GM21515 (cell line): Measurements from ENCODE around the gene SEMA3G.

Source experiments
- ATAC-seq: cut with Tn5 transposase; IDR thresholded peaks from one replicate; pipeline ENCODE4 v1.9.1; 2021; ENCODE audit not compliant: unreplicated experiment

Gene SEMA3G

DNA sequence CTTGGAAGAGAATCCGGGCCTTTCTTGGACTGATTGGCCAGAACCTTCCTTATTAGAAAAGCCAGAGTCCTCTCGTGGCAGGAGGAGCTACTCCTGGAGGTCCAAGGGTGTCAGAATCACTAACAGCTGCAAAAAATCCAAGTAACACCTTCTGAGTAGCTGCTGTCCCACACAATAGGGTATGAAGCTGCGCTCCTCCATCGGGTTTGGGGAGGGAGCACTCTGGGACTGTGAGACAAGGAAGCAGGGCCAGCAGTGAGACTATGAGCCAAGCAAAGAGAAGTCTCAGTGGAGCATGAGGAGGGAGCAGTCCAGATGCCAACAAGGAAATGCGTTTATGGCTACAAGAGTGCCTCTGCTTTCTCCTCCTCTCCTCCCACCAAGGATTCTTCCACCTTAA, 21.7 kb downstream of the SEMA3G start:
- no peak for ATAC-seq

DNA sequence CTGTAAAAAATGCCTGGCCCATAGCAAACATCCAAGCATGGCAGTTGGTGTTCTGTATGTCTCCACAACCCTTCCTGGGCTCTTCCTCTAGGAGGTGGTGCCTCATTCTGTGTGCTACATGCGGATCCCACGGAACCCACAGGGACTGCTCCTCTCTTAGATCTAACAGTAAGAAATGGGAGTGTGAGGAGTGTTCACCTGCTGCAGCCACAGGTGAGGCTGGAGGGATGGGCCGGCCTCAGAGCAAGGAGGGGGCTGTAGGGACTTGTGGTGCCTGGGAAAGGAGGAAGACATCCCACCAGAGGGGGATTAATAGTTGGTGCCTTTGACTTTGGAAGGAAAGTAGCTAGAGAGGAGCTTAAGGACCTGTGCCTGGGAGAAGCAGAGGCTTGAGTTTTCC, 22.2 kb downstream of the SEMA3G start:
- no peak for ATAC-seq

DNA sequence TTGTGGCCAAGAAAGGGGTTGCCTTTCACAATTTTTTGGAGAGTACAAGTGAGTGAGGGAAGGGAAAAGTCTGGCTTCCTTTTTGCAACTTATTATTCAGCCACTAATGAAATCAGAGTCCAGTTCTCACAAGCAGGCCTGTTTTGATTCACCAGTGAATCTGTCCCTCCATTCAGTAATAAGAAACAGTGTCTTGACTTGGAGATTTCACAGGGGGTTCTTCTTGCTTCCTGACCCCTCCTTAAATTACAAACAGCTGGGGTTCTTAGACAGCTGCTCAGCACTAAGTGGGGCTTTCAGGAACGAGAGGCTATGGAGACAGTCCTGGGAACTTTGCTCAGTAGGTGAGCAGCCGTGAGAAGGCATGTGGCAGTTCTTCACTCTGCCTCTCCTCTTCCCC, 24.5 kb downstream of the SEMA3G start:
- ATAC-seq: no peak

DNA sequence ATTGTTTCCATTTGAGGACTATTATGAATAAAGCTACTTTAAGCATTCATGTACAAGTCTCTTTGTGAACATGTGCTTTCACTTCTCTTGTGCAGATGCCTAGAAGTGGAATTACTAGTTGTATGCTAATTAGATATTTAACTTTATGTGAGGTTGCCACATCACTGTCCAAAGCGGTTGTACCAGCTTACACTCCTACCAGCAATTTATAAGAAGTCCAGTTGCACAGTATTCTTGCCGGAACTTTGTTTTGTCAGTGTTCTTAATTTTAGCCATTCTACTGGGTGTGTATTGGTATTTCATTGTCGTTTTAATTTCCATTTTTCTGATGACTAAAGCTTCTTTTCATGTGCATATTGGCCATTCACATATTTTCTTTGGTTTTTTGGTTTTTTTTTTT, 29.1 kb downstream of the SEMA3G start:
- no peak for ATAC-seq

DNA sequence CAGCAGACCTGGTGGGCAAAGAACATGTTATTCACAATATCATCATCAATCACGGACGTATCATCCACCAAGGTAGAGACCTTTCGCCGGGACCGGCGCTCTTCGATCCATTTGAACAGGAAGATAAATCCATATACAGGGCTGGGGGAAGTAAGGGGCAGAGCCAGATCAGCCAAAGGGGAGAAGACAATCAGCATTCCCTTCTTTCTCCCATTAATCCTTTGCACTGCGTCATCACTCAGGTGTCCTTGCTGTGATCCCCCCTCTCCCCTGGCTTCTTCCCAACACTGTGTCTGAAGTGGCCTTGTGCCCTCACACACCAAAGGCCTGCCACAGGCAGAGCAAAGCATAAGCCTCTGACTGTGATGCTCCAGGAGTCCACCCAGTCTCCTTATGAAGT, 36.4 kb downstream of the SEMA3G start:
- ATAC-seq: no peak

DNA sequence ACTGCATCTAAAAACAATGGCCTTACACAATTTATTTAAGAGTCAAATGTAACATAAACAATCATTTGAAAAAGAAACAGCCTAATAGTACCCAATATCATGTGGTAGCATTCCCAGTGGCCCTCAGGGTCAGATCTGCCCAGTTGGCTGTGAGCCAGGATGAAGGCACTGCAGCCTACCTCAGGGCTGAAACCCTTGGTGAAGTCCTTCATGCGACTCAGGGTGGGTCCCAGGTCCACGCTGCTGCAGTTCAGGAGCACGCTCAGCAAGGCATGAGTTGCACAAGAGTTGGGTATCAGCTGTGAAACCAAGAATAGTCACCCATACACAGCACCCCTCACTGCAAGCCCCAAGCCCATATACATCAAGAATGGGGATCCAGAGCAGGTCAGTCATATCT, 37.1 kb downstream of the SEMA3G start:
- ATAC-seq: no peak

DNA sequence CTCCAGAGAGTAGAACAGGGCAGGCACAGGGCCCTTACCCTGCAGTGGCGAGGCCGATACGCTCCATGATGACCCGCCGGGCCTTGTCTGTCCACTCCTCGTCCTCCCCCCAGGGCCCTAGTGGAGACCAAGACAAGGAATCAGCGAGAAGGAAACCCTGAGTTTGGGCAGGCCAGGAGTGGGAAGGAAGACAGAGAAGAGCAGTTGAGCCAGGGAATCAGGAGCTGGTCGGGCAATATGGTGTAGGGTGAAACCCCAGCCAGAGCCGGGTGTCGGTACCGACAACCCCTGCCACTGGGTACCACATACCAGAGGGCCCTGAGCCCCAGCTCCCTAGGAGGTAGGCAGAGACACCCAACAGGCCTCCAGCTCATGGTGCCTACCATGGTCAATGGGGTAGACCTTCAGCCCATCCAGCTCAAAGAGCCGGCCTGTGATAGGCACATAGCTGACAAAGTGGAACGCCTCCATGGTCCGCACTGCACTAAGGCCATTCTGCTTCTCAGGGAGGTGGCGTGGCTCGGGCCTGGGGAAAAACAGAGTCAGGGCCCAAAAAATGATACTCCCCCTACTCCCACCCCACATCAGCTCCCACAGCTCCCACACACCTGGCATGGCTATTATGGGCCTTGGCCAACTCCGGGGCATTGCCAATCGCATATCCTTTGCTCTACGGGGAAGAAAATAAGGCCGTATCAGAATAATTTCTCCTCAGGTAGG, 38.0 kb downstream of the SEMA3G start:
- ATAC-seq: no peak

DNA sequence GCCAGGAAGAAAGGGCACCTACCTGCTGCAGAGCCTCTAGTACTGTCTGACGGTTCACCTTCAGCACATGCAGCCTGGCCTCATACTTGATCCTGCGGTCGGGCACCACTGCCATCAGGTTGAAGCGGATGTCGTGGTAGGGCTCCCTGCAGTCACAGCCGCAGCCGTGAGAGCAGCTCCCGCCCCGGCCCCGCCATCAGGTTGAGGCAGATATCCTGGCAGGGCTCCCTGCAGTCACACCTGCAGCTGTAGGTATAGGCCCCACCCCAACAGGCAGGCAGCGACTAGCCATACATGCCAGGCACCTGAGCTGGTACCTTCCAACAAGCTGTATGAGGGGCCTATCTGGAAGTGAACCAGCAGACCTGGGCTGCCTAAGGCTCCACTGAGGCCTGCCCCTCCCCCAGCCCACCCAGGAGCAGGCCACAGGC, 38.7 kb downstream of the SEMA3G start:
- no peak for ATAC-seq

DNA sequence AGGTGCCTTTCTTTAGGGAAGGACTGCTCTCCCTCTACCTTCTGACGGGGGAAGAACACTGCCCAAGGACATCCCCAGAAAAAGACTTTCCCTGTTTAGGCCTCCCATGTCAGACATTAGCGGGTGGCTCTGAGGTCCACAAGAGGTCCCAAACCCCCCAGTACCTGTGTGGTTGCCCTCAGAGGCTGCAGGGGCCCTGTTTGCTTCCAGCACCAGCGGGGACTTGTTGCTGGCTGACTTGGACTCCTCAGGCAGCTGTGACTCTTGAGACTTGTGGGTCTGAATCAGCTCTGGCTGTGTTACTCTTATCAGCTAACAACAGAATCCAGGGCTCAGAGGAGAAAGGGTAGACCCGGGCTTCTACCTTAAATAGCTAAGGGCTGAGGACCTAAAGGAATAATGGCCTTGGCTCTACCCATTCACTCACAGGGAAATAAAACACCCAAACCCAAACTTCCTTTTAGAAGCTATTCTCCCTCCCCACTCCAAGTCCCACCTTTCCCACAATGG, 39.2 kb downstream of the SEMA3G start:
- no peak for ATAC-seq

DNA sequence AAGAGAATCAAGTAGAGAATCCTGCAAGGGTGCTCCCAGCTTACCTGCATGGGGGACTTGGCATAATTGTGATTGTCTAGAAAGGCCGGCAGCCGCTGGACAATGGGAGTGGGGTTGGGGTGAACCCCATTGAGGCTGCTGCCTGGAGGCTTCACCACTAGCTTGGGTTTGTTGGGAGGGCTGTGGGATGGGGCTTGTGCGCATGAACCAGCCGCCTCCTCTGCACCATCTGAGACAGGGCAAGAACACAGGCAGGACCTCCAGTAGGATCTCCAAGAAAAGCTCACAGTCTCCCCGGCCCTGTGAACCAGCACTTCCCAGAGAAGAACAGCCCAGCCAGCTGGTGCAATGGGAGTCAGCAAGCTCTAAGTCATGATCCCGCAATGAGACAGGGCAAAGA, 39.8 kb downstream of the SEMA3G start:
- ATAC-seq: no peak

DNA sequence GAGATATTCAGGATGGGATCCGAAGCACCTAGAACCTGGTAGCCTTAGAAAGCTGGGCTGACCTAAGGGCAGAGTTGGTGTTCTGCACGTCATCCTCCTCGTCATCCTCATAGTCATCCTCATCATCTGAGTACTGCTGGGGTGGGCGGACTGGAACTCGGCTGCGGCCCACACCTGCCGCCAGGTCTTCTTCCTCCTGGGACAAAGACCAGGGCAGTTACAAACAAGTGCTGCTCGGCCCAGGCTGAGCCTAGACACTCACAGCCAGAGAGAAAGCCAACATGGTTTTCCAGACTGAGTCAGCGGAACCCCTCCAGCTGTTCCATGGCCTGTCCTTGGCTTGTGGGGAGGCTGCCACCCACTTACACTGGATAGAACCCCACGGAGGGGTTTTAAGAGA, 40.5 kb downstream of the SEMA3G start:
- no peak for ATAC-seq

DNA sequence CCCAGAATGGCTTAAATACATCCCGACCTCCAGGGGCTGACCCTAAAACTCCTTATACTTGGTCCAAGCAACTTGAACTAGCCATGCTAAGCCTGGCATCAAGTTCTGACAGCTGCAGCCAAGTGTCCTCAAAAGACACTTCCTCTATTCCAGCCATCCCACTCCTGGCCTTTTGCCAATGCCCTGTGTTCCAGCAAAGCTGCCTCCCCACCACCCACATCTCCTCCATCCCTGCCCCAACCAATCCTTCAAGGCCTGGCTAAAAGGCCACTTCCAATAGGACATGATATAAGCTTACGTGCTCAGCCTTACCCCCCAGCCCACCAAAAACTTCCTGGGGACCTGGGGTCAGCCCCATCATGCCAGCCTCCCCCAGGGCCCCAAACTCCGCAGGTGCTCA, 40.9 kb downstream of the SEMA3G start:
- no peak for ATAC-seq

DNA sequence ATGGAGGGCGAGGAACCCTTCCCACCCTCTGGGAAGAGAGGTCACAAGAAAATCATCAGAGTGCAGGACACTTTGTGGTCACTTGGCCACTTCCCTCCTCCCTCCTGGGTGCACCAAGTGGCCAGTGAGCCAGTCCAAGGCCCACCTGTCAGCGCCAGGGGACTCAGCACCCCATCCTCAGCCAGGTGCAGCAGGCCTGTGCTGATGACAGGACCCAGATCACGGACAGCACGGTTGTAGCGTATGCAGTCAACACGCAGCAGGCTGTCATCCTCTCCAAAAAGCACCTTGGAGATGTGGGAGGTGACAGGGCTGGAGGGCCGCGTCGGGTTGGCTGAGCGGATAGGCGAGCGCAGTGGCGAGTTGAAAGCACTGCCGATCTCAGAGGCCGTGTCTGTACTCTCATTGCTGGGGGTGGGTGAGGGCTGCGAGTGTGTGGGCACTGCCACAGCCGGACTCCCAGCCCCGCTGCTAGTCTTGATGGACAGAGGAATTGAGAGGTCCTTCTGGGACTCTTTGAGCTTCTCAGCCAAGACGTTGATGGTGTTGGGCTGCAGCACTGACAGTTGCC, 41.5 kb downstream of the SEMA3G start:
- ATAC-seq: no peak

DNA sequence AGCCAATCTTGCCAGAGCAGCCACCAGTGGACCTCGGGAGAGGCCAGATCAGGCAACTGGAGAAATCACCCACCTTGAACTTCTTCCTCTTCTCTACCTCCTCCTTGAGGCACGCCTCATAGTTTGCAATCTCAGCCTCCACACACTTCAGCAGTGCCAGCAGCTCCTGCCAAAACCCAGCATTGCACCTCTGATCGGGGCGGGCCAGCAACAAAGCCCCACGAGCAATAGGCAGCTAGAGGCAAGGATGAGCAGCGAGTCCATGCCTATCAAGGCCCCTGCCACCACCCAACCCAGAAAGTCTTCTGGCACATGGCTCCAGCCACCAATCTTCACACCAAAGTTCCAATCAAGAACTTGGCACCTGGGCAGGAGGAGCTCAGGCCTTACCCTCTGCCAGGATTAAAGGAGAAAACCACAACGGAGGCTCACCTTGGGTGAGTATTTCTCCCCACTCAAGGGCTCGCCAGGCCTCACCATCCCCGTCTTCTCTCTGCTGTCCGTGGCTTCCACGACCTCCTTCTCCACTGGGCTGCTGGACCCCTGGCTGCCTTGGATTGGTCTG, 42.1 kb downstream of the SEMA3G start:
- no peak for ATAC-seq

DNA sequence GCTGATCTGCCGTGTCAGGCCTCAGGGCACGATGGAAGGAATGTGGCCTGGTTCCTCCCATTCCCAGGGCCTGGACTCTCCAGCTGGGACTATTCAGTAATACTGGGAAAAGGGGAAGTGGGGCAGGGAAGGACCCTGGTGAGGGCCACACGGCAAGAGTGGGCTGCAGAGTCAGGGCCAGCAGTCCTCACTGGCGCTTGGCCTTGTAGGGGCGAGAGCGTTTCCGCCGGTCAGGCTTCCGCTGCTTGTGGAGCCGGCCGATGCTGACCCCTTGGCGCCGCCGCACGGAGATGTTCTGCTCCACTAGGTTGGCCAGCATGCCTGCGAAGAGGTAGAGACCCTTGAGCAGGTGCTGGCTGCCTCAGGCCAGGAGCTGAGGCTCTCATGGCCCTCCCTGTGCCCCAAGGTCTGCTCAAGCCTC, 42.8 kb downstream of the SEMA3G start:
- ATAC-seq: no peak

DNA sequence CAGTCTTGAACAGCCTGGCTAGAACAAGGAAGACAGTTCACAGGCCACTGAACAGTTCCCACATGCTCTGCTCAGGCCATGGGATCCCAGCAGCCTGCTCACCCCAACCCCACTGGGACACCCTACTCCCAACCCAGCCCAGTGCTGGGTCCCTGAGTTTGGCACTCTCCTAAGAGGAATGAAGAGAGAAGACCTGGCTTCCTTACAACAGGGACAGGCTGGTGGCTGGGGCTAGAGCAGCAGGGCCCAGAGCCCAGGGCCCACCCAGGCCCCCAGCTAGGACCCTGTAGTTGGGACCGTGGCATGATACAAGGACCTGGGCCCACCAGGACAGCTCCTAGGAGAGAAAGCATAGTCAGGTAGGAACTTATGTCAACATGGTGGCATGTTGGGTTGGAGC, 43.4 kb downstream of the SEMA3G start:
- no peak for ATAC-seq

DNA sequence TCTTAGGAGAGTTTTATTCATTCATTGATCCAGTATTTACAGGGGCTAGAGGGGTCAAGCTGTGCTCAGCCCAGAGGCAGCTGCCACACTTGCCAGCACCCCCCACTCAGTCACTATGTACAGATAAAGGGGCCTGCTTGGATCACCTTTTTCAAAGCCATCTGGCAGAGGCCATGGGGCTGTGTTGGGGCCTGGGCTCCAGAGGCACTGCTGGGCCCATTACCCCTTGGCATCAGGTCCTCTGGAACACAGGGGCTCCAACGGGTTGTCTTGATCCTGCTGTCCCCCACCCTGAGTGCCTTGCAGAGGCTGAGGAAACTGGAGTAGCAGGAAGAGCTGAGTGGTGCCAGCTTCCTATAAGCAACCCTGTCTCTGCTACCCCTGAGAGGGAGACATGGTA, 43.9 kb downstream of the SEMA3G start:
- ATAC-seq: no peak

DNA sequence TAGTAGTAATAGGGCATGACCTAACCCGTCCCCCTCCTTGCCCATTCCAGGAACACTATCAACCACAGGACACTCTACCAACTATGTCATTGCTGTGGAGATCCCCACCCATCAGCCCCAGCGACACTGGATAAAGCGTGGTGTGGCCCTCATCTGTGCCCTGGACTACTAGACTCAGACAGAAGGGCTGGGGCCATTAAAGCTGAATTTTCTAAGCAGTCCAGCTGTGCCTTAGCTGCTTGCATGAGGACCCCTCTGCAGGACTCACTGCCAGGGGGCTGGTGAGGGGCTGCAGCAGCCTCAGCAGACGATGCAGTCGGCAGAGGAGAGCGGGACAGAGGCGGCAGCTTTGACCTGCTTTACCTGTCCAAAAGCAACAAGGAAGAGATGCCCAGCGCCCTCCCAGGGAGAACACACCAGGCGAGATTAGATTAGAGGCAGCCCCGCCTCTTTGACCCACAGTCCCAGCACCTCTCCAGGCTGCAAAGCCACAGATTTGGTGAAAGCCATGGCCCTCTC, 44.6 kb downstream of the SEMA3G start:
- ATAC-seq: no peak

DNA sequence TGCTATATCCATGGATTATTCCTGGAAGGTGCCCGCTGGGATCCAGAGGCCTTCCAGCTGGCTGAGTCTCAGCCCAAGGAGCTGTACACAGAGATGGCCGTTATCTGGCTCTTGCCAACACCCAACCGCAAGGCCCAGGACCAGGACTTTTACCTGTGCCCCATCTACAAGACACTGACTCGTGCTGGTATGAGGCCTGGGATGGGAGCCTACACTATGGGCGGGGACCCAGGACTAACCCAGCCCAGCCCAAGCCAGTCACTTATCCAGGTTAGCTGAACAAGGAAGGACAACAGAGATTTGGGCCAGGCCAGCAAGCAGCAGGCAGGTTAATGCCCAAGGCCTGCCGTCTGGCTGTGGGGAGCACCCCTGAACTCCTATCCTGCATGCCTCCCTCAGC, 45.3 kb downstream of the SEMA3G start:
- ATAC-seq: no peak

DNA sequence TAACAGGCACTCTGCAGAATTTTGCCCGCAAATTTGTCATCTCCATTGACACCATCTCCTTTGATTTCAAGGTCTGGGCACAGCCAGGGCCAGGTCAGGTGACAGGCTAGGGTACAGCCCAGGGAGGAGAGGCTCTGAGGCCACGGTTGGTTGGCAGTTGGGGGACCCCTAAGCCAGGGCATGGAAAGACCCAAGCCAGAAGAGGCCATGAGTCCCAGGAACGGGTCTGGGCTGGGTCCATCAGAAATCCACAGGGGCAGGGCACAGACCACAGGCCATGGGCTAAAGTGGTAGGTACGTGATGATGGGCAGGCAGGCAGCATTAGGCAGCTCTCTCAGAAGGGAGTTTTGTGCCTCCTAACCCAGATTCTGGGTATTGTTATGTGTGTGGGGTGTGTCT, 45.8 kb downstream of the SEMA3G start:
- ATAC-seq: no peak

DNA sequence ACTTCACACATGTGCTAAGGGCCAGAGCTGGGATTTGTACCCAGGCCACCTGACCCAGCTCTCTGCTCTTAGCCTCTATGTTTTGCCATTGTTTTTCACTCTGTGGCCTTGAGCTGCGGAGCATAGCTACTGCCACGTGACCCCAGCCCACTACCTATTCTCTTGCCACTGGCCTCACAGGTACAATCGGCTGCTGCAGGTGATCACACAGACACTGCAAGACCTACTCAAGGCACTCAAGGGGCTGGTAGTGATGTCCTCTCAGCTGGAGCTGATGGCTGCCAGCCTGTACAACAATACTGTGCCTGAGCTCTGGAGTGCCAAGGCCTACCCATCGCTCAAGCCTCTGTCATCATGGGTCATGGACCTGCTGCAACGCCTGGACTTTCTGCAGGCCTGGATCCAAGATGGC, 46.2 kb downstream of the SEMA3G start:
- no peak for ATAC-seq

DNA sequence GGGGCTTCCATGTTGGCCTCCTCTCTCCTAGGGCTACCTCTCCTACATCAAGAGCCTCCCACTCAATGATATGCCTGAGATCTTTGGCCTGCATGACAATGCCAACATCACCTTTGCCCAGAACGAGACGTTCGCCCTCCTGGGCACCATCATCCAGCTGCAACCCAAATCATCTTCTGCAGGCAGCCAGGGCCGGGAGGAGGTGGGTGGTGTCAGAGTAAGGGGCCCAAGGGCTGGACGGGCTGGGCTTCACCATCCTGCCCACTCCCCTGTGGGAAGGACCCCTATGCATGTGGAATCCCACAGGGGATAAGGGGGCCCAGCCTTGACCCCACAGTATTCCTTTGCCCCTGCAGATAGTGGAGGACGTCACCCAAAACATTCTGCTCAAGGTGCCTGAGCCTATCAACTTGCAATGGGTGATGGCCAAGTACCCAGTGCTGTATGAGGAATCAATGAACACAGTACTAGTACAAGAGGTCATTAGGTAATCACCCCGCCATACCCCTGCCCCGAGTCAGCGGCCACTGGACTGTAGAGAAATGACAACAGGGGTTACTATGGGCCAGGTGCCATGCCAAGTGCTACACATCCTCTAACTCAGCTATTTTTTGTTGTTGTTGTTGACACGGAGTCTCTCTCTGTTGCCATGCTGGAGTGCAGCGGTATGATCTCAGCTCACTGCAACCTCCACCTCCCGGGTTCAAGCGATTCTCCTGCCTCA, 47.1 kb downstream of the SEMA3G start:
- no peak for ATAC-seq
